Activated CD4-positive, alpha-beta T cell treated with anti-CD3 and anti-CD28 coated beads for 36 hours (primary cell): ENCODE results near the gene PIK3AP1. TPM values are rescaled to one million over a fixed set of nuclear protein-coding genes. Genes with fewer than 3 reads are reported as not detected.
A peak's percentile ranks its signal among the peaks of the same experiment; 100 is the strongest.

ENCODE experiments used
- ATAC-seq: fragments of 200-7000 bp; cut with Tn5 transposase; one replicate; pipeline ENCODE4 v1.10.0; 2021; ENCODE audit warnings: mild to moderate bottlenecking, moderate library complexity
- CTCF ChIA-PET: fragments of 350-600 bp; sonication (Branson Sonifier 250); formaldehyde crosslinking; loops from one replicate; lab custom pipeline; 2021; ENCODE audit warnings: antibody characterized with exemption; lab: Charles Lee
- POLR2A ChIA-PET: fragments of 350-600 bp; sonication (Branson Sonifier 250); formaldehyde crosslinking; loops from one replicate; lab custom pipeline; 2021; ENCODE audit warnings: antibody characterized with exemption, inconsistent platforms; lab: Charles Lee
- DNase-seq: peaks from one replicate; pipeline ENCODE4 v3.0.0-alpha.2; 2020
- H3K27ac Mint-ChIP-seq: one replicate; pipeline ENCODE4 v1.8.0; 2021; ENCODE audit warnings: mixed read lengths
- H3K27me3 Mint-ChIP-seq: one replicate; pipeline ENCODE4 v1.8.0; 2021; ENCODE audit warnings: mixed read lengths
- H3K36me3 Mint-ChIP-seq: one replicate; pipeline ENCODE4 v1.8.0; 2021; ENCODE audit warnings: low read depth, mixed read lengths
- H3K4me1 Mint-ChIP-seq: one replicate; pipeline ENCODE4 v1.8.0; 2021; ENCODE audit warnings: mixed read lengths
- H3K4me3 Mint-ChIP-seq: one replicate; pipeline ENCODE4 v1.8.0; 2021; ENCODE audit warnings: mild to moderate bottlenecking, moderate library complexity, mixed read lengths
- H3K9me3 Mint-ChIP-seq: one replicate; pipeline ENCODE4 v1.8.0; 2021; ENCODE audit warnings: low read depth, mixed read lengths
- intact Hi-C, 2 experiments: fragments of 100-400 bp; cut with DNase I in 1 of 2; cut with micrococcal nuclease in 1 of 2; formaldehyde crosslinking; loops; one replicate each; pipeline versions ENCODE4 v1.14.2 to v1.15.1; 2022 to 2024; cut with DNase I, micrococcal nuclease
- total RNA-seq, 2 experiments: library from RNA; stranded (reverse); gene quantifications; one replicate each; pipeline ENCODE4 v1.2.3, GENCODE V29; 2021

The PIK3AP1 gene
- total RNA-seq, 2 experiments from 2014 or later = 2.7 to 2.9 TPM

DNA sequence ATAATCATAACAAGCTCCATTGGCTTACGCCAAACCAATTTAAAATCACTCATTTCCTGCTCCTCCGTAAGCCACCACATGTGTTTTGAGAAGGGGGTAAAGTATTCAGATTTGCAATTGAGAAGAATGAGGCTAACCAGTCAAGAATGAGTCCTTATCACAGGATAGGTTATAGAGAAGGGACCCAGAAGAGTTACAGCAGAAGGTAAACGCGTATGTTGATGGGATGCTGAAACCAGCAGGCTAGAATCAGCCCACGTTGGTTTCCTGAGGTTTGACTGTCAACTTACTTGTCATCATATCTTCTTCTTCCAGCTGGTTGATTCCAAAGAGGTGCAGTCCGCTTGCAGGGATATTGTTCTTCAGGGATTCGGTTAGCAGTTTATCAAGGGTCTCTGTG, 69.4 kb downstream of the PIK3AP1 start:
- Mint-ChIP-seq H3K4me1 (peaks cover 42% of the 10 kb centered on the region), H3K27ac (no peak overlapping the region), H3K36me3 (peaks cover 2% of the 10 kb centered on the region), H3K9me3 (no peaks in the 10 kb centered on the region), H3K4me3 (no peak overlapping the region), H3K27me3 (no peaks in the 10 kb centered on the region)
- DNase-seq (no peak), ATAC-seq (peak; percentile 49)
- ChIA-PET CTCF (no interaction called here), POLR2A (no interaction called here)
- intact Hi-C loops = no loop called here

DNA sequence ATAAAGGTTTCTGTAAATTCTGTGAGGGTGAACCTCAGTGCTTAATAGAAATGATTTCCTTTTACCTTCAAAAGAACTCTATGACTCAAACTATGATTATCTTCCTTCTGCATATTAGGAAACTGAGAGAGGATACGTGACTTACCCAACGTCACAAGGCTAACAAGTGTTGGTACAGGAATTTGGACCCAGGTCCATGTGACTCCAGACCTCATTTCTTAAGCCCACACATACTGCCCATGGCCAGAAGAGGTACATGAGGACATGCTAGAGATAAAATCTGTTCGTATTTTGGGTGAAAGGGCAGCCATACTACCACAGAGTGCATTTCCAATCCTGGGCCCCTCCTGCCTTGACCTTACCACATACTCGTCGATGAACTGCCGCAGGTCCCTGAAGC, 72.0 kb downstream of the PIK3AP1 start:
- Mint-ChIP-seq H3K27ac (no peak overlapping the region), H3K4me1 (peaks cover 42% of the 10 kb centered on the region), H3K27me3 (no peaks in the 10 kb centered on the region), H3K4me3 (no peak overlapping the region), H3K9me3 (no peaks in the 10 kb centered on the region), H3K36me3 (peaks cover 2% of the 10 kb centered on the region)
- POLR2A ChIA-PET = no interaction called here
- CTCF ChIA-PET = interaction anchor here (1.2 kb wide), 1 partner anchor 8 kb away, joined by 5 read pairs; no protein-coding TSS in a partner anchor
- DNase-seq (no peak), ATAC-seq (no peak)
- intact Hi-C loops = no loop called here

DNA sequence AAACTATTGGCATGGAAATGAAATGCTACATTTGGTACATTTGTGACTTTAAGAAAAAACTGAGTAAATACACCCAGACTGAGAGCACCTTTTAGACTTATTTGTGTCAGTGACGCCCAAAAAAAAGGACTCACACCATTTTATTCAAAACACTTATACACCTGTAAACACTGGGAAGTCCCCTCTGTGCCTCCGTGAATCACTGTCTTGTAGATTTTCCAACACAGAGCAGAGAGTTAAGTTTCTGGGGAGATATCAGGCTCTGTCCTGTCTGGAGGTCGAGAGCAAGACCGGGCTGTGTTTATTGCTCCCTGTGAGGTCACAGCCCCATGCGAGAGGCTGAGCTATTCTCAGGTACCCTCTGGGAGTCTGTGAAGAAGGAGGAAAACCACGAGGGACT, 72.8 kb downstream of the PIK3AP1 start:
- CTCF ChIA-PET = interaction anchor here (1.4 kb wide), 1 partner anchor 9 kb away, joined by 4 read pairs; no protein-coding TSS in a partner anchor
- no peak for DNase-seq
- Mint-ChIP-seq H3K27ac (peak overlapping the region; percentile 81), H3K9me3 (no peaks in the 10 kb centered on the region), H3K36me3 (peaks cover 2% of the 10 kb centered on the region), H3K4me1 (peaks cover 42% of the 10 kb centered on the region), H3K27me3 (no peaks in the 10 kb centered on the region), H3K4me3 (no peak overlapping the region)
- POLR2A ChIA-PET = interaction anchor here (0.6 kb wide), 1 partner anchor 1425 kb away, joined by 7 read pairs; no protein-coding TSS in a partner anchor
- intact Hi-C loops = no loop called here
- ATAC-seq = no peak

DNA sequence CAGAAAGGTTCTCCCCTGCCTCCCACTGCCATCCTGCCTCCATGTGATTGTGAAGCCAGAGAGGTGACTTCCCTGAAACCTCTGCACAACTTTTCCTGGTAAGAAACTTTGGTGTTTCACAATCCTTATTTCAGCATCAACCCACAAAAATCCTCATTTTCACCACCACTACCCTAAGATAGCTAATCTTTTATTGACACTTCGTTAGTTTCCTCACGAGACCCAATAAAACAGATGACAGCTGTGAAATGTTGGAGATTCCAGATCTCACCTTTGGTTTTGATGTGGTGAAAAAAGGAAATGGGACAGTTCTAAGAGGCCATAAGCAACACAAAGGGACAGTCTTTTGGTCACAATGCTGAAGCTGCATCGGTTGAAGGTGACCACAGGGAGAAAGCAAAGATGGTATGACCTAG, 73.6 kb downstream of the PIK3AP1 start:
- H3K27ac Mint-ChIP-seq = no peak overlapping the region
- no peak for DNase-seq
- no peak overlapping the region for H3K4me3 Mint-ChIP-seq
- peaks cover 38% of the 10 kb centered on the region for H3K4me1 Mint-ChIP-seq
- H3K9me3 Mint-ChIP-seq = no peaks in the 10 kb centered on the region
- ATAC-seq = no peak
- H3K36me3 Mint-ChIP-seq = no peaks in the 10 kb centered on the region
- intact Hi-C loops = no loop called here
- ChIA-PET POLR2A (interaction anchor here (0.6 kb wide), 1 partner anchor 1424 kb away, joined by 7 read pairs; no protein-coding TSS in a partner anchor), CTCF (interaction anchor here (0.6 to 1.4 kb wide), 2 partner anchors 9 to 389 kb away, joined by 3 to 4 read pairs; no protein-coding TSS in a partner anchor)
- no peaks in the 10 kb centered on the region for H3K27me3 Mint-ChIP-seq

DNA sequence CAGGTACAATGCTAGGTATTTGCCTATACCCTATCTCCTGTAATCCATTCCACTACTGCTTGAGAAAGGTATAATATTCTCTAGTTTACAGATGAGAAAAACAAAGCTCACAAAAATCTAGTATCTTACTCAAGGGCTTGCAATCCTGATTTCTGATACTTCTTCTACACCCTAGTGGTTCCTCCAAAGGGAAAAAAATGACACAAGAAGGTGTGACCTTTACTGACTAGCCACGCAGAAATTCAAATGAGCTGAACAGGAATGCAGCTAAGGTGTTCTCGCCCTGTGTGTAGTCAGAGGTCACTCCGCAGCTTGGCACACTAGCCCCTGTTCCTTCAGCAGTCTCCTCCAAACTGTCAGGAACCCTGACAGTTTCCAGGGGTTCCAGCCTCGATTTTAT, 74.0 kb downstream of the PIK3AP1 start:
- Mint-ChIP-seq H3K4me3 (no peak overlapping the region), H3K9me3 (no peaks in the 10 kb centered on the region), H3K27me3 (no peaks in the 10 kb centered on the region), H3K4me1 (peaks cover 34% of the 10 kb centered on the region), H3K36me3 (no peaks in the 10 kb centered on the region), H3K27ac (no peak overlapping the region)
- ChIA-PET POLR2A (no interaction called here), CTCF (interaction anchor here (0.6 to 1.4 kb wide), 2 partner anchors 8 to 390 kb away, joined by 3 to 4 read pairs; no protein-coding TSS in a partner anchor)
- DNase-seq (no peak), ATAC-seq (no peak)
- intact Hi-C loops = no loop called here

DNA sequence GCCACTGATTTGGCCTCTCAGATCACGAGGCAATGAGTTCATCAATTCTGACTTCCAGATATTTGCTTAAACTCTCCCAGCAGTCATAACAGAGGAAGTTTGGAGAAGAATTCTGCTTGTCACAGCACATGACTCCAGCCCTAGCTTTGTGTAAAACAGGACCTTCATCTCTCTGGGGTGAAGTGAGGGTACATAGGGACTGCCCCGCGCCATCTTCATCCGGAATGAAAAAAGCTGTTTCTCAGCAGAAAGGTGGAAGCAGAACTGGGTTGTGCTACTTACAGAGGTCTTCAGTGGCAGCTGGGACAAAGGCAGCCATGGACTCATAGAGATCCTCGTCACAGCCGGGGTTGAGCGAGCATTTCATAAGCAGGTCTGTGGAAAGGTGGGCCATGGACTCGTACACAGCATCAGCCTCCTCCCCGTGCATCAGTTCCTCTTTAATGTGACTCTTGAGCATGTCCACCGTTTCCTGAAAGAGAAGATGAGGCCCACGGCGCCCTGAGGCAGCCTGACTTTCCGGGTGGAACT, 75.1 kb downstream of the PIK3AP1 start:
- no peak overlapping the region for H3K27ac Mint-ChIP-seq
- ChIA-PET CTCF (no interaction called here), POLR2A (no interaction called here)
- intact Hi-C loops = no loop called here
- no peak overlapping the region for H3K4me3 Mint-ChIP-seq
- ATAC-seq (no peak), DNase-seq (no peak)
- H3K36me3 Mint-ChIP-seq = no peaks in the 10 kb centered on the region
- no peaks in the 10 kb centered on the region for H3K9me3 Mint-ChIP-seq
- peaks cover 29% of the 10 kb centered on the region for H3K4me1 Mint-ChIP-seq
- H3K27me3 Mint-ChIP-seq = no peaks in the 10 kb centered on the region

DNA sequence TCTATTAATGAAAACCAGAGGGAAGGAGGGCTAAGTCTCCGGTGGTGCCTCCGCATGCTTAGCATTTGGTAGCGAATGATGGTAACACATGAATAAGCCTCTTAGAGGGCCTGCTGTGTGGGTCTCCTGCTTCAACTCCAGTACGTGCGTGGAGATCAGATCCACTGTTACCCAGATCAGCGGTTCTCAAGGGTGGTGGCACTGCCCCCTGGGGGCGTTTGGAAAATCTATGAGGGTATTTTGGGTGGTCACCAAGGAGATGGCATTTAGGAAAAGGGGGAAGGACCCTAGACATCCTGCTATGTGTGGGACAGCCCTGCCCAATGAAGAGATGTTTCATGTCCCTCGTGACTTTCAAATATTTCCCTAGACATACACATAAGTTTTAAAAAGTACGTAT, 76.4 kb downstream of the PIK3AP1 start:
- ChIA-PET CTCF (interaction anchor here (0.5 to 2.5 kb wide), 4 partner anchors 12 to 376 kb away, joined by 3 to 11 read pairs (median 3); no protein-coding TSS in a partner anchor), POLR2A (no interaction called here)
- Mint-ChIP-seq H3K9me3 (no peaks in the 10 kb centered on the region), H3K27ac (no peak overlapping the region), H3K36me3 (no peaks in the 10 kb centered on the region), H3K27me3 (no peaks in the 10 kb centered on the region), H3K4me3 (no peak overlapping the region), H3K4me1 (peaks cover 29% of the 10 kb centered on the region)
- no peak for DNase-seq
- intact Hi-C loops = loop anchor here (1.0 to 2.0 kb wide), 3 partner anchors 76 to 121 kb away; partner anchors contain the start of gene PIK3AP1 (in 2 of the 2)
- no peak for ATAC-seq

DNA sequence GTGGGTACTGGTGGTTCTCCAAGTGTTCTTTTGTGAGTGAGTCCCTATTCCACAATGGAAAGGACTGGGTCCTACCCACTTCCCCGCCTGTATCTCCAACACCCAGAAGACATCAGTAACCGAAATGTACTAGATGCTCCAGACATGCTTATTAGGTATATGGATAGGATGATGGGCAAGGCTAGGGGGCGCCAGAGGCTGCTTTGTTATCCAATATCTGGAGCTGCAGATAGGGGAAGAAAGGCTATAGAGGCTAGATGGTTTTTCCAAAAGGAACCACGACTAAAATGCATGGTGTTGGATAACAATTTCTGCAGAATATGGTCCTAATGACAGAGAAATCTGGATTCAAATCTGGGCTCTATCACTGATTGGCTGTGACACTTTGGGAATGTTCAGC, 77.3 kb downstream of the PIK3AP1 start:
- DNase-seq = peak; percentile 88
- Mint-ChIP-seq H3K4me3 (no peak overlapping the region), H3K4me1 (peaks cover 22% of the 10 kb centered on the region), H3K27me3 (no peaks in the 10 kb centered on the region), H3K36me3 (no peaks in the 10 kb centered on the region), H3K27ac (no peak overlapping the region), H3K9me3 (no peaks in the 10 kb centered on the region)
- intact Hi-C loops = loop anchor here (1.0 to 2.0 kb wide), 3 partner anchors 77 to 122 kb away; partner anchors contain the start of gene PIK3AP1 (in 2 of the 2)
- ChIA-PET CTCF (interaction anchor here (0.5 to 2.5 kb wide), 9 partner anchors 11 to 383 kb away, joined by 3 to 11 read pairs (median 4); no protein-coding TSS in a partner anchor), POLR2A (no interaction called here)
- ATAC-seq = peak; percentile 80

DNA sequence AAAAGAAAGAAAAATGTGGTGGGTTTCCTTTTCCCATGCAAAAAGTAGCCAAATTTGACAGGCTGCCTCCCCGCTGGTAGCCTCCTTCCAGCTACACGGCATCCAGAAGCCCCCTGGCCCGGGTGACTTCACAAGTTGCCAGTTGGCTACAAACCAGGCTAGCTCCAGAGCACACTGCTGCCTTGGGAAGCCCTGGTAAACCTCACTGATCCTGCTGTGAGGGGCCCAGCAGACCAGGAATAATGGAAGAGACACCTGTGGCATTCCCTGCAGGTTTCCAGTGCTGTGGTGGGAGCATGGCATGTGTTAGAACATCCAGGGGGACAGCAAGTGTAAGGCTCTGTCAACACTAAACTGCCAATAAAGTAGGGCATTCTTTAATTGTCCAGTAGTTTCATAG, 77.8 kb downstream of the PIK3AP1 start:
- Mint-ChIP-seq H3K9me3 (no peaks in the 10 kb centered on the region), H3K4me3 (no peak overlapping the region), H3K27me3 (no peaks in the 10 kb centered on the region), H3K27ac (no peak overlapping the region), H3K4me1 (peaks cover 18% of the 10 kb centered on the region), H3K36me3 (no peaks in the 10 kb centered on the region)
- CTCF ChIA-PET = interaction anchor here (0.5 to 2.5 kb wide), 7 partner anchors 11 to 451 kb away, joined by 3 to 11 read pairs (median 4); no protein-coding TSS in a partner anchor
- intact Hi-C loops = loop anchor here in 1 of 2 experiments (2.0 kb wide), 1 partner anchor 78 kb away; the partner anchor contains the start of gene PIK3AP1
- POLR2A ChIA-PET = interaction anchor here (0.7 kb wide), 1 partner anchor 115 kb away, joined by 5 read pairs; no protein-coding TSS in a partner anchor
- DNase-seq (no peak), ATAC-seq (no peak)

DNA sequence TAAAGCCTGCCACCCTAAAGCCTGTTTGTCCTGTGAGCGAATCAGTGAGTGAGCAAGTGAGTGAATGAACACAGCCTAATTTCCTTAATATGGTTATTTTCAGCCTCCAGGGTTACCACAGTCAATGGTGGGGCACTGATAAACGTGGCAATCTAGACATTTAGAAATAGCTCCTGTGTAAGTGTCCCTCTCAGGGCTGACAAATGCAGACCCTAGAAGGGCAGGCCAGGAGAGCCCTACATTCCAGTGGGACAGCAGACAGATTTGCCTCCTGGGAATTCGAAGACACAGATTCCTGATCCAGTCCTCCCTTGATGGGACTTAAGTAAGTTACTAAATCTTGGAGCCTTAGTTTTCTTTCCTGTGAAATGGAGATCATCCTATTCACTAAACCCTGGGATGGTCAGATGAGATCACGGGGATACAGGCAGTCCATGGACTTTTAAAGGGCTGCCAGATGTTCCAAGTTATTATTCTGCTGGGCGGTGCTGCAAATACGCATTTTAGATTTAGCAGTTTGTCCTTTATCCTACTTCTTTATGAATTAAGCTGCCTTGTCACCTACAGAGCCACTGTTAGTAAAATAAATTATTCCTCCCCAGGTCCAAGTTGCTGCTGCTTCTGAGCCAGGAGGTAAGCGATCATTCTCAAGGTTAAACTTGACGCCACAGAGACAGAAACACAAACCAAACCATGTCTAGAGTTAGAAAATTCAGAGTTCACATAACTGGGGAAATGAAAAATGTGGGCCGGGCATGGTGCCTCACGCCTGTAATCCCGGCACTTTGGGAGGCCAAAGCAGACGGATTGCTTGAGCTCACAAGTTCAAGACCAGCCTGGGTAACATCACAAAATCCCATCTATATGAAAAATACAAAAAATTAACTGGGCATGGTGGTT, 78.7 kb downstream of the PIK3AP1 start:
- Mint-ChIP-seq H3K27me3 (no peaks in the 10 kb centered on the region), H3K27ac (no peak overlapping the region), H3K4me1 (peaks cover 9% of the 10 kb centered on the region), H3K9me3 (no peaks in the 10 kb centered on the region), H3K4me3 (no peak overlapping the region), H3K36me3 (no peaks in the 10 kb centered on the region)
- POLR2A ChIA-PET = interaction anchor here (0.7 kb wide), 1 partner anchor 116 kb away, joined by 5 read pairs; no protein-coding TSS in a partner anchor
- ATAC-seq (no peak), DNase-seq (no peak)
- intact Hi-C loops = loop anchor here (1.0 to 2.0 kb wide), 4 partner anchors 79 to 384 kb away; partner anchors contain the start of gene PIK3AP1 (in 1 of the 2)
- CTCF ChIA-PET = interaction anchor here (0.6 to 2.5 kb wide), 13 partner anchors 10 to 452 kb away, joined by 3 to 13 read pairs (median 4); no protein-coding TSS in a partner anchor

DNA sequence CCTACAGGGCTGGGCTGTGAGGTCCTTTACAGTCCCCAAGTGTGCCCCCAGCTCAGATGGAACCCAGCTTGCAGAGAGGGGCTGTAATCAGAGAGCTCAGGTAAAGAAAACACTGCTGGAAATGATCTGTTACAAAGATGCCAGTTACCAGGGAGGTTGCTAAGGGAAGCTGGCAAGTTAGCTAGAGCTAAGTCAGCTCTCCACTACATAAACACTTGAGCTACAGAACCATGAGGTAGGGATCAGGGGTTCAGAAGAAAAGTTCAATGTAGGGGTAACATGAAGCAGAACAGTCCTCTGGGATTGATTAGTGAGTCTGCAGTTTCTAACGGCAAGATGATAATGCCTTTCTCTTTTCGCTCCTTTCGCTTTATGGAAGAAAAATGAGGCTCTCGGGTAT, 80.4 kb downstream of the PIK3AP1 start:
- POLR2A ChIA-PET = no interaction called here
- H3K4me3 Mint-ChIP-seq = no peak overlapping the region
- no peaks in the 10 kb centered on the region for H3K9me3 Mint-ChIP-seq
- H3K4me1 Mint-ChIP-seq = peaks cover 4% of the 10 kb centered on the region
- CTCF ChIA-PET = interaction anchor here (0.9 to 2.2 kb wide), 11 partner anchors 9 to 385 kb away, joined by 3 to 13 read pairs (median 4); partner anchors contain the start of gene TLL2
- intact Hi-C loops = loop anchor here in 1 of 2 experiments (2.0 kb wide), 1 partner anchor 243 kb away; no protein-coding TSS in a partner anchor
- no peaks in the 10 kb centered on the region for H3K27me3 Mint-ChIP-seq
- no peak overlapping the region for H3K27ac Mint-ChIP-seq
- ATAC-seq (no peak), DNase-seq (no peak)
- no peaks in the 10 kb centered on the region for H3K36me3 Mint-ChIP-seq
